Karpas-422 (cell line): ENCODE data around the gene TAL2. TPM values are rescaled to one million over a fixed set of nuclear protein-coding genes. Genes with fewer than 3 reads are reported as not detected.
A peak's percentile ranks its signal among the peaks of the same experiment; 100 is the strongest.

Experiments
- DNase-seq: peaks from one replicate; pipeline ENCODE4 v3.0.0-alpha.2; 2015
- H2AFZ ChIP-seq: fragments of 200-600 bp; sonication (generic); 2 replicates; pipeline ENCODE4 v1.6.1; 2014; ENCODE audit warnings: antibody characterized with exemption, low read length, mixed read lengths
- H3K27ac ChIP-seq: fragments of 200-600 bp; sonication (generic); 2 replicates; pipeline ENCODE4 v1.5.1; 2014; ENCODE audit warnings: mild to moderate bottlenecking, low read length, moderate library complexity
- H3K27me3 ChIP-seq: fragments of 200-600 bp; sonication (generic); 2 replicates; pipeline ENCODE4 v1.6.1; 2014; ENCODE audit warnings: low read length, mixed read lengths
- H3K36me3 ChIP-seq: fragments of 200-600 bp; sonication (generic); 2 replicates; pipeline ENCODE4 v1.6.1; 2014; ENCODE audit warnings: low read length, mixed read lengths; ENCODE audit not compliant: insufficient read depth
- H3K4me1 ChIP-seq: fragments of 200-600 bp; sonication (generic); 2 replicates; pipeline ENCODE4 v1.6.1; 2014; ENCODE audit warnings: mild to moderate bottlenecking, low read length, mixed read lengths
- H3K4me2 ChIP-seq: fragments of 200-600 bp; sonication (generic); 2 replicates; pipeline ENCODE4 v1.6.1; 2014; ENCODE audit warnings: low read length, low read depth, mild to moderate bottlenecking; ENCODE audit not compliant: poor library complexity, severe bottlenecking
- H3K4me3 ChIP-seq: fragments of 200-600 bp; sonication (generic); 2 replicates; pipeline ENCODE4 v1.5.1; 2014; ENCODE audit warnings: mild to moderate bottlenecking, antibody characterized with exemption, low read length, mixed read lengths
- H3K79me2 ChIP-seq: fragments of 200-600 bp; sonication (generic); 2 replicates; pipeline ENCODE4 v1.6.1; 2014; ENCODE audit warnings: mild to moderate bottlenecking, low read length, mixed read lengths
- H3K9ac ChIP-seq: fragments of 200-600 bp; sonication (generic); 2 replicates; pipeline ENCODE4 v1.6.0; 2014; ENCODE audit warnings: low read length
- H3K9me2 ChIP-seq: fragments of 200-600 bp; sonication (generic), shearing (Covaris generic); replicated peaks from 2 replicates; pipeline ENCODE4 v1.6.0; 2014; ENCODE audit warnings: mild to moderate bottlenecking, low read length, moderate library complexity; ENCODE audit not compliant: insufficient read depth
- H3K9me3 ChIP-seq: fragments of 300-700, 200-600 bp; sonication (generic); 2 replicates; pipeline ENCODE4 v1.6.1; 2014; ENCODE audit warnings: low read length, mixed read lengths
- H4K20me1 ChIP-seq: fragments of 200-600 bp; sonication (generic); 2 replicates; pipeline ENCODE4 v1.6.1; 2014; ENCODE audit warnings: mild to moderate bottlenecking, antibody characterized with exemption, low read length, low read depth; ENCODE audit not compliant: insufficient read depth
- total RNA-seq: library from RNA; depleted of rRNA; stranded (reverse); fragments of >200 nt; shearing (Covaris generic); gene quantifications from 2 replicates; pipeline ENCODE4 v1.2.3, GENCODE V29; 2014; ENCODE audit warnings: low replicate concordance

TAL2 gene
- total RNA-seq, 1 experiment from 2014 or later: 4.1 TPM

GRCh38 chr9:105663914-105664313 is 1.7 kb downstream of the TAL2 start:
- no peak overlapping the region for H2AFZ ChIP-seq
- H3K9ac ChIP-seq: no peak overlapping the region
- H3K36me3 ChIP-seq: no peaks in the 10 kb centered on the region
- H3K4me1 ChIP-seq: peaks cover 61% of the 10 kb centered on the region
- no peaks in the 10 kb centered on the region for H3K9me3 ChIP-seq
- peak; percentile 39 for DNase-seq
- H3K4me2 ChIP-seq: no peak overlapping the region
- no peaks in the 10 kb centered on the region for H4K20me1 ChIP-seq
- H3K4me3 ChIP-seq: no peak overlapping the region
- peak overlapping the region; percentile 25; the same call in 1 of the 2 replicates for H3K27ac ChIP-seq
- no peaks in the 10 kb centered on the region for H3K79me2 ChIP-seq
- no peaks in the 10 kb centered on the region for H3K27me3 ChIP-seq
- no peaks in the 10 kb centered on the region for H3K9me2 ChIP-seq

- H3K9ac ChIP-seq: no peak overlapping the region
- H3K27ac ChIP-seq: peak overlapping the region; percentile 31
- H3K4me1 ChIP-seq: peaks cover 67% of the 10 kb centered on the region
- H3K4me3 ChIP-seq: no peak overlapping the region
- no peaks in the 10 kb centered on the region for H3K27me3 ChIP-seq
- no peaks in the 10 kb centered on the region for H3K9me3 ChIP-seq
- H3K36me3 ChIP-seq: no peaks in the 10 kb centered on the region
- H3K79me2 ChIP-seq: no peaks in the 10 kb centered on the region
- peak; percentile 38 for DNase-seq
- H3K4me2 ChIP-seq: no peak overlapping the region
- no peaks in the 10 kb centered on the region for H4K20me1 ChIP-seq
- H3K9me2 ChIP-seq: no peaks in the 10 kb centered on the region
- H2AFZ ChIP-seq: no peak overlapping the region
Measured at GRCh38 chr9:105667867-105668266, 5.6 kb downstream of the TAL2 start.

GRCh38 chr9:105670315-105670714 is 8.1 kb downstream of the TAL2 start:
- H3K9ac ChIP-seq: no peak overlapping the region
- no peaks in the 10 kb centered on the region for H3K79me2 ChIP-seq
- H4K20me1 ChIP-seq: no peaks in the 10 kb centered on the region
- H3K4me1 ChIP-seq: peaks cover 71% of the 10 kb centered on the region
- H3K4me2 ChIP-seq: no peak overlapping the region
- H3K9me3 ChIP-seq: no peaks in the 10 kb centered on the region
- no peaks in the 10 kb centered on the region for H3K27me3 ChIP-seq
- H3K27ac ChIP-seq: peak overlapping the region; percentile 98
- no peaks in the 10 kb centered on the region for H3K9me2 ChIP-seq
- H3K4me3 ChIP-seq: no peak overlapping the region
- H3K36me3 ChIP-seq: no peaks in the 10 kb centered on the region
- peak; percentile 41 for DNase-seq
- no peak overlapping the region for H2AFZ ChIP-seq

- Histone ChIP-seq H3K9me3 (no peaks in the 10 kb centered on the region), H3K36me3 (no peaks in the 10 kb centered on the region), H3K9ac (no peak overlapping the region), H3K4me3 (no peak overlapping the region), H3K79me2 (no peaks in the 10 kb centered on the region), H4K20me1 (no peaks in the 10 kb centered on the region), H3K4me1 (peaks cover 76% of the 10 kb centered on the region), H3K27ac (peak overlapping the region; percentile 98), H3K9me2 (no peaks in the 10 kb centered on the region), H2AFZ (no peak overlapping the region), H3K27me3 (no peaks in the 10 kb centered on the region), H3K4me2 (peak overlapping the region; percentile 68)
- DNase-seq: no peak
Measured at GRCh38 chr9:105670775-105671174, 8.5 kb downstream of the TAL2 start.

GRCh38 chr9:105672711-105673234 is 10.5 kb downstream of the TAL2 start:
- peak overlapping the region; percentile 35 for H3K4me3 ChIP-seq
- H3K9ac ChIP-seq: peak overlapping the region; percentile 63
- no peaks in the 10 kb centered on the region for H3K36me3 ChIP-seq
- no peaks in the 10 kb centered on the region for H3K27me3 ChIP-seq
- no peaks in the 10 kb centered on the region for H3K79me2 ChIP-seq
- H3K4me1 ChIP-seq: peaks cover 79% of the 10 kb centered on the region
- DNase-seq: peak; percentile 97
- peak overlapping the region; percentile 98 for H3K27ac ChIP-seq
- H3K9me2 ChIP-seq: no peaks in the 10 kb centered on the region
- no peak overlapping the region for H2AFZ ChIP-seq
- no peaks in the 10 kb centered on the region for H3K9me3 ChIP-seq
- no peaks in the 10 kb centered on the region for H4K20me1 ChIP-seq
- peak overlapping the region; percentile 68 for H3K4me2 ChIP-seq

GRCh38 chr9:105673850-105674387 is 11.7 kb downstream of the TAL2 start:
- H3K4me3 ChIP-seq: peak overlapping the region; percentile 35
- no peaks in the 10 kb centered on the region for H3K27me3 ChIP-seq
- H3K9me2 ChIP-seq: no peaks in the 10 kb centered on the region
- peak overlapping the region; percentile 68 for H3K4me2 ChIP-seq
- H4K20me1 ChIP-seq: no peaks in the 10 kb centered on the region
- peaks cover 89% of the 10 kb centered on the region for H3K4me1 ChIP-seq
- peak; percentile 50 for DNase-seq
- peak overlapping the region; percentile 49 for H3K9ac ChIP-seq
- no peaks in the 10 kb centered on the region for H3K79me2 ChIP-seq
- peak overlapping the region; percentile 98 for H3K27ac ChIP-seq
- no peak overlapping the region for H2AFZ ChIP-seq
- no peaks in the 10 kb centered on the region for H3K9me3 ChIP-seq
- H3K36me3 ChIP-seq: no peaks in the 10 kb centered on the region

GRCh38 chr9:105676351-105676923 is 14.2 kb downstream of the TAL2 start:
- H3K4me2 ChIP-seq: no peak overlapping the region

GRCh38 chr9:105678163-105678562 is 15.9 kb downstream of the TAL2 start:
- Histone ChIP-seq H3K4me1 (peaks cover 83% of the 10 kb centered on the region), H3K9me2 (no peaks in the 10 kb centered on the region), H3K9ac (peak overlapping the region; percentile 34), H3K79me2 (no peaks in the 10 kb centered on the region), H3K4me2 (peak overlapping the region; percentile 35), H3K4me3 (no peak overlapping the region), H3K36me3 (no peaks in the 10 kb centered on the region), H3K27ac (peak overlapping the region; percentile 98), H4K20me1 (no peaks in the 10 kb centered on the region), H3K27me3 (no peaks in the 10 kb centered on the region), H3K9me3 (no peaks in the 10 kb centered on the region), H2AFZ (0 out of 2 replicates have a peak overlapping the region, but pooled peaks have one; percentile 33)
- DNase-seq: no peak

More at GRCh38 chr9:105676351-105676923, 14.2 kb downstream of the TAL2 start:
- peak overlapping the region; percentile 14; the same call in 1 of the 2 replicates for H3K9ac ChIP-seq
- H2AFZ ChIP-seq: 0 out of 2 replicates have a peak overlapping the region, but pooled peaks have one; percentile 17
- DNase-seq: no peak
- peak overlapping the region; percentile 98 for H3K27ac ChIP-seq
- H3K4me1 ChIP-seq: peaks cover 94% of the 10 kb centered on the region
- no peak overlapping the region for H3K4me3 ChIP-seq
- no peaks in the 10 kb centered on the region for H3K9me3 ChIP-seq
- H3K36me3 ChIP-seq: no peaks in the 10 kb centered on the region
- no peaks in the 10 kb centered on the region for H3K27me3 ChIP-seq
- H3K9me2 ChIP-seq: no peaks in the 10 kb centered on the region
- no peaks in the 10 kb centered on the region for H4K20me1 ChIP-seq
- no peaks in the 10 kb centered on the region for H3K79me2 ChIP-seq
